Breast epithelium (tissue), 4 donors: ENCODE data around the gene GRID2IP. TPM values are rescaled to one million over a fixed set of nuclear protein-coding genes. Genes with fewer than 3 reads are reported as not detected.

Source experiments
- DNase-seq, 2 donors: peaks; one replicate each; pipeline ENCODE4 v3.0.0-alpha.2; 2019; ENCODE audit warnings: low spot score in 2 of 2
- H3K27ac ChIP-seq, 2 donors: fragments of 200-600 bp; sonication (generic) in 1 of 2; one replicate each; pipeline ENCODE4 v1.5.1; 2016 to 2019; ENCODE audit warnings: mild to moderate bottlenecking in 1 of 2
- H3K27me3 ChIP-seq, 2 donors: fragments of 200-600 bp; sonication (generic) in 1 of 2; one replicate each; pipeline versions ENCODE4 v1.5.1 to v1.6.0; 2017 to 2019; ENCODE audit warnings: control low read depth in 1 of 2, mild to moderate bottlenecking in 1 of 2
- H3K36me3 ChIP-seq: fragments of 200-600 bp; one replicate; pipeline ENCODE4 v1.5.1; 2019
- H3K4me1 ChIP-seq, 2 donors: fragments of 200-600 bp; sonication (generic); one replicate each; pipeline ENCODE4 v1.5.1; 2016 to 2019; ENCODE audit warnings: control low read depth in 1 of 2
- H3K4me3 ChIP-seq, 3 donors: fragments of 200-600 bp; sonication (generic); 1 replicate in 2 of 3; 2 replicates in 1 of 3; pipeline ENCODE4 v1.5.1; 2016 to 2019; ENCODE audit warnings: mild to moderate bottlenecking in 3 of 3, moderate library complexity in 2 of 3
- H3K9me3 ChIP-seq, 2 donors: fragments of 200-600 bp; sonication (generic) in 1 of 2; one replicate each; pipeline ENCODE4 v1.5.1; 2016 to 2019; ENCODE audit warnings: control low read depth in 1 of 2
- POLR2A ChIP-seq: fragments of 450-650 bp; IDR thresholded peaks from one replicate; pipeline ENCODE4 v1.6.1; 2016; ENCODE audit warnings: antibody characterized with exemption, mild to moderate bottlenecking, moderate library complexity
- POLR2AphosphoS5 ChIP-seq, 3 donors: sonication (generic); formaldehyde crosslinking; IDR thresholded peaks; one replicate each; pipeline ENCODE4 v1.6.1; 2017; ENCODE audit warnings: antibody characterized with exemption in 3 of 3
- intact Hi-C: fragments of 100-400 bp; cut with DNase I; formaldehyde crosslinking; loops from one replicate; pipeline ENCODE4 v1.15.1; 2023; ENCODE audit warnings: low total_unique reads
- total RNA-seq, 3 donors: library from RNA; depleted of rRNA; stranded (reverse); fragments of >200 nt; gene quantifications; one replicate each; pipeline ENCODE4 v1.1.0, GENCODE V29; 2016
- TF ChIP-seq, protein P1 (sequence below), 3 donors: fragments of 450-650 bp; IDR thresholded peaks; one replicate each; pipeline ENCODE4 v1.5.1; 2016 to 2017; ENCODE audit warnings: antibody characterized with exemption in 3 of 3, mild to moderate bottlenecking in 3 of 3, moderate library complexity in 3 of 3

GRID2IP gene
- total RNA-seq, 3 donors from 2014 or later: 0.33 to 0.88 TPM; not detected in 1

DNA sequence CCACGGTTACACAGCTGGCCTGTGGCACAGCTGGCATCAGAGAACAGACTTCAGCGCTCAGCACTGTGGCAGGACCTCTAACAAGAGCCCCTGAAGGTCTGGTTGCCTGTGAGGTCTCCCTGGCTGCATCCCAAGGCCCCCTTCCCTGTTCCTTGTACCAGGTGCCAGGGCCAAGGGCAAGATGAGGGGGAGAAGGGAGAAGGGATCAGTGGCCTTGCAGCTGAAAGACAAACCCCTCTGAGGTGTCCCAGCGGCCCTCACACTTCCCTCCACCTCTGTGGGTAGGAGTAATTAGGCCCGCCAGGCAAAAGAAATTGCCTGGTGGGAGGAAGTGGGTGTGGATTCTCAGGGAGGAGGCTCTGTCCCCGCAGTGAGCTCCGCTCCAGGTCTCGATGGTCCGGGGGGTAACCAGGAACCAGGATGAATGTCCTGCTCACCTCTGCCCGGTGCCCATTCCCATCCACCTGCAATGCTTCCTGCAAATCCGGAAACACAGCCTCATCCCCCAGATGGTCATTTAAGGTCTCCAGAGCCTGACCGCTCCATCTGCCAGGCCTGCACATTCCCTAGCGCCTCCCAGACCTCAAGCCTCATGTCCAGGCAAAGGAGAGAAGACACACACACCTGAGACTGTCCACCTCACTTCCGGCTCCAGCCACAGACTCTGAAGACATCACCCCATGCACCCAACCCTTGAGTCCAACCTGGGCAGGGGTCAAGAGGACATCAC, 22.7 kb downstream of the GRID2IP start:
- Histone ChIP-seq H3K27me3 (peaks cover 0 to 69% of the 10 kb centered on the region in 2 donors), H3K36me3 (no peaks in the 10 kb centered on the region), H3K4me3 (no peak overlapping the region), H3K4me1 (no peaks in the 10 kb centered on the region), H3K9me3 (no peaks in the 10 kb centered on the region), H3K27ac (no peak overlapping the region)
- intact Hi-C loops: no loop called here
- DNase-seq: no peak
- TF ChIP-seq, protein P1, sequence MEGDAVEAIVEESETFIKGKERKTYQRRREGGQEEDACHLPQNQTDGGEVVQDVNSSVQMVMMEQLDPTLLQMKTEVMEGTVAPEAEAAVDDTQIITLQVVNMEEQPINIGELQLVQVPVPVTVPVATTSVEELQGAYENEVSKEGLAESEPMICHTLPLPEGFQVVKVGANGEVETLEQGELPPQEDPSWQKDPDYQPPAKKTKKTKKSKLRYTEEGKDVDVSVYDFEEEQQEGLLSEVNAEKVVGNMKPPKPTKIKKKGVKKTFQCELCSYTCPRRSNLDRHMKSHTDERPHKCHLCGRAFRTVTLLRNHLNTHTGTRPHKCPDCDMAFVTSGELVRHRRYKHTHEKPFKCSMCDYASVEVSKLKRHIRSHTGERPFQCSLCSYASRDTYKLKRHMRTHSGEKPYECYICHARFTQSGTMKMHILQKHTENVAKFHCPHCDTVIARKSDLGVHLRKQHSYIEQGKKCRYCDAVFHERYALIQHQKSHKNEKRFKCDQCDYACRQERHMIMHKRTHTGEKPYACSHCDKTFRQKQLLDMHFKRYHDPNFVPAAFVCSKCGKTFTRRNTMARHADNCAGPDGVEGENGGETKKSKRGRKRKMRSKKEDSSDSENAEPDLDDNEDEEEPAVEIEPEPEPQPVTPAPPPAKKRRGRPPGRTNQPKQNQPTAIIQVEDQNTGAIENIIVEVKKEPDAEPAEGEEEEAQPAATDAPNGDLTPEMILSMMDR (IDR thresholded peaks at IDR 0.05): no peak
- TF ChIP-seq POLR2AphosphoS5 (IDR thresholded peaks at IDR 0.05) (no peak), POLR2A (no peak)

DNA sequence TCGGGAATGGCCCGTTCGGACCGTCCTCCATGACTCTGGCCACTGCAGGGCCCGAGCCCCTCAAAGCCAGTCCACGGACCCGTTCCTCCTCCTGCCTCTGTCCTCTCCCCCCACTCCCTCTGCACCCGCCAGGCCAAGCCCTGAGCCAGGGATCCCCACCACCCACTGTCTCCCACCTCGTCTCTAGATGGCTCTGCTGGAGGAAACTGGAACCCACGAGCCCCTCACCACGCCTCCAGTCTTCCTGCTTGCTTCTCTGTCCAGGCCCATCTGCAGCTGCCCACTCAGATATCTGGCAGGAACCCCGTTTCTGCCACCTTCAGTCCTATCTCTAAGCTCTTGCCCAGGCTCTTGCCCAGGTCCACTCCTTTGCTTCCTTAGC, 24.3 kb downstream of the GRID2IP start:
- Histone ChIP-seq H3K4me1 (no peaks in the 10 kb centered on the region), H3K36me3 (no peaks in the 10 kb centered on the region), H3K27me3 (peaks cover 0 to 65% of the 10 kb centered on the region in 2 donors), H3K9me3 (no peaks in the 10 kb centered on the region), H3K27ac (no peak overlapping the region), H3K4me3 (peak overlapping the region in 2 of 3 donors; percentile 40 to 71)
- intact Hi-C loops: no loop called here
- no peak for TF ChIP-seq POLR2A
- TF ChIP-seq, protein P1 (IDR thresholded peaks at IDR 0.05): no peak
- TF ChIP-seq POLR2AphosphoS5 (IDR thresholded peaks at IDR 0.05): no peak
- DNase-seq: no peak

DNA sequence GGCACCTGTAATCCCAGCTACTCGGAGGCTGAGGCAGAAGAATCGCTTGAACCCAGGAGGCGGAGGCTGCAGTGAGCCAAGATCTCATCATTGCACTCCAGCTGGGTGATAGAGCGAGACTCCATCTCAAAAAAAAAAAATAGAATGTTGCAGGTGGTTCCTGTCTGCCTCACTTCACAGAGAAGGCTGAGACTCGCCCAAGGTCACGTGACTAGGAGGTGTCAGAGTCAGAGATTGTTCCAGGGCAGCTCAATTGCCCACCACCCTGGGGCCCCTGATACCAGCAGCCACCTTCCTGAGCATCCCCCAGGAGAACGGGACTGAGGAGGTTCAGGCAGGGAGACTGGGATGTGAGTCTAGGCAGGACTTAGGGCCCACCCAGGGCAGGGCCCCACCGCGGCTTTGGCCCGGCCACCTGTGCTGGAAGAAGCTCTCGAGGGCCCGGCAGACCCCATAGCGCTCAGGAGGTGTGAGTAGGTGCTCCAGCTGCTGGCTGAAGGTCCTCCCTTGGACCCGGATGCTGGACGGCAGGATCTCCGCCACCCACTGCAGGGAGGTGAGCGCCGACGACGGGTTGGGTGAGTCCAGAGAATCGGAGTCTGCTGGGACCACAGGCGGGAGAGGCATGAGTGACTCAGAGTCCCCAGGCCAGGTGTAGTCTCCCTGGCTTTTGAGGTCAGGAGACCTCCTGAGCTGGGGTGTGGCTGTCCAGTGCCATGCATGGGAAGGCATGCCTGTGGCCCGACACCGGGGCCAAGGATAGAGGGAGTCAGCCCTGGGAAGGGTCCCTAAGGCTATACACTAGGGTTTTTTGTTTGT, 30.9 kb downstream of the GRID2IP start:
- Histone ChIP-seq H3K36me3 (no peaks in the 10 kb centered on the region), H3K4me1 (no peaks in the 10 kb centered on the region), H3K27ac (no peak overlapping the region), H3K9me3 (no peaks in the 10 kb centered on the region), H3K4me3 (no peak overlapping the region), H3K27me3 (peaks cover 0 to 2% of the 10 kb centered on the region in 2 donors)
- intact Hi-C loops: no loop called here
- TF ChIP-seq POLR2AphosphoS5 (IDR thresholded peaks at IDR 0.05) (no peak), POLR2A (no peak)
- TF ChIP-seq, protein P1 (IDR thresholded peaks at IDR 0.05): no peak
- DNase-seq: no peak

DNA sequence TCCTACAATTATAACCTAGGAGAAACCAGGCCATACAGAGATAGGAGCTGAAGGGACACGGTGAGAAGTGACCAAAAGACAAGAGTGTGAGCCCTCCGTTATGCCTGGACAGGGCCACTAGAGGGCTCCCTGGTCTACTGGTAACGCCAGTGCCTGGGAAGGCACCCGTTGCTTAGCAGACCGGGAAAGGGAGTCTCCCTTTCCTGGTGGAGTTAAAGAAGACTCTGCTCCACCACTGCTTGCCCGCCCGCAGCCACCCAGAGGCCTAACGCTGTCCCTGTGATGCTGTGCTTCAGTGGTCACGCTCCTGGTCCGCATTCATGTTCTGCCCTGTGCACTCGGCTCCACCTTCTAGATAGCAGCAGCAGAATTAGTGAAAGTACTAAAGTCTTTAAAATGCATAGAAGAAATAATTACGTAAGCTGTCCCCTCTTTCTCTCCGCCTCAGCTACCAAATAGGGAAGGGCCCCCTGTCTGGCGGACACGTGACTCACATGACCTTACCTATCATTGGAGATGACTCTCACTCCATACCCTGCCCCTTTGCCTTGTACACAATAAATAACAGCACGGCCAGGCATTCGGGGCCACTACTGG, 34.8 kb downstream of the GRID2IP start:
- TF ChIP-seq, protein P1 (IDR thresholded peaks at IDR 0.05): peak; percentile 50 to 79 (median 66)
- TF ChIP-seq POLR2AphosphoS5 (IDR thresholded peaks at IDR 0.05): no peak
- intact Hi-C loops: no loop called here
- Histone ChIP-seq H3K9me3 (no peaks in the 10 kb centered on the region), H3K27ac (no peak overlapping the region), H3K36me3 (no peaks in the 10 kb centered on the region), H3K4me3 (peak overlapping the region in 2 of 3 donors; percentile 34 to 50), H3K27me3 (no peaks in the 10 kb centered on the region), H3K4me1 (no peaks in the 10 kb centered on the region)
- DNase-seq: peak; percentile 74 to 75
